NCI-H146 treated with DMSO at 0.1 percent for 48 hours (cell line): ENCODE measurements around the gene CXCL13.
"Not testable (repeated sequence)": the region's sequence is repeated elsewhere in the genome, so short reads cannot be mapped to it uniquely, and the experiment has no call there.

Experiments
- DNase-seq: peaks from one replicate; lab custom pipeline; 2025; ENCODE audit not compliant: unreplicated experiment; lab: John Stamatoyannopoulos, UW

Gene CXCL13

GRCh38 chr4:77652237-77652897 lies 46.7 kb downstream of the CXCL13 start:
- no peak for DNase-seq

- no peak for DNase-seq
Observed at GRCh38 chr4:77653162-77653758, 47.6 kb downstream of the CXCL13 start.

GRCh38 chr4:77660318-77660717 lies 54.7 kb downstream of the CXCL13 start:
- DNase-seq = not testable (repeated sequence)
